Left forelimb (tissue), 1 donor: ENCODE measurements around the gene CDH10.

ENCODE experiments used
- DNase-seq: peaks from one replicate; pipeline ENCODE4 v3.0.0-alpha.2; 2018; ENCODE audit warnings: low spot score

The CDH10 gene

DNA sequence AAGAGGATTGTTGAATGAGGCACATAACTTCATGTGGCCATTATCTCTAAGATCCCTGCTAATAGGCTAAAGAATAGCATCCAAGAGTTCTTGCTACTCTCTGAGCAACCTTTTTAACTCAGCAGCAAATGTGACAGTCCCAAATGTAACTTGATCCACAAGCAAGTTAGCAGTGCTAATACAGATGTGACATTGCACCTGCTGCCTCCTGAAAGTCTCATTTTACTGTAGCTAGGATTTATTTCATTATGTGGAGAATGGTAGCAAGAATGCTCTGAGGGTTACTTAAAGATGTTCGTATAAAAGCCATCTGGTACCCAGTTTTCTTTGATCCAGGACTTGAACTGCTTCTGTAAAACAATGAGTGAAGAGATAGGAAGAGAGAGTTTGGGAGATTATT, 45.8 kb downstream of the CDH10 start:
- DNase-seq, result no peak

DNA sequence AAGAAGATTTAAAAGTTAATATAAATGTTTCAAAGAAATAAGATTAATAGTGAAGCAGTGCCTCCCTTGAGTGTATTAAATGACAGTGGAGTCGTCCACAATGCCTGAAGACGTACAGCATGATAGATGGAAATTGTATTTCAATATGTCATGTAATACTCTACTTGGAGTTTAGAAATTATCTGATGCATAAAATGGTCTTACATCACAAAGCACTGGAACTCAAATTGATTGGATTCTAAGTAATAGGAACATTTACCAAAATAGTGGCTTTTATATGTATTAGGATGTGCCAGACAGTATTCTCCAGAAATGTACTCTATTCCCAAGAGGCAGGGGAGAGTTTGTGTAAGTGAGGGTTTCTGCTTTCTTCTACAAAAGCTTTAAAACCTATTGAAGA, 49.4 kb downstream of the CDH10 start:
- no peak for DNase-seq

DNA sequence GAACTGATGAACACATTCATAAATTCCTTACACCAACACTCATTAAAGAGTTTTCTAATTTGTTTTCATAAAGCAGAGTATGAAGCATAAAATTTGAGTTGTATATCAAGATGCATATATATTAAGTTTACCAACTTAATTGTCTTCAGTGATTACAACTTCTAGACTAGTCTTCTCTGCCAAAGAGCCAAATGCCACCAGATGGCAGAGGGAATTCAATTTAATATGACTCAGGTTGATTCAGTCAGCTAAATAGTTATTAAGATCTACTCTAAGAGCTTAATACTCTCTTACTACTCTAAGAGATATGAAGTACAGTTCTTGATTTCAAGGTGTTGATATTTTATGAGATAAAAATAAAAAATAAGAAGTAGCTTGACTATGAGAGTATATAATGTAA, 53.4 kb downstream of the CDH10 start:
- DNase-seq, result no peak

DNA sequence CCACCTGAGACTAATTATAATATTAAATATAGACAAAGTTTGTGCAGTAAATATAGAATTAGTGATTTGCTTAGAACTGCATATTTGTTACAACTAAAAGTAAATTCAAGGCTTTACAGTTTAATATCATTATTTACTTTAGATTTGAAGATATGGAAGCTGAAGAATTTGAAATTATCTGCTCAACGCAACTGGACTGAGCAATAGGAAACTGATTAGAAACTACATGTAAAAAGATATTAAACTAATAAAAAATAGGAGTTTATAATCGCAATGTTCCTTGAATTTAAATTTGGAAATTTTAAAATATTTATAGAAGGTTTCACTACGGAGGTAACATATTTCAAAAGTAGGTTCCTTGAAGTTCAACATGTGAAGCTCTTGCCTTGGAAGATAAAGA, 55.2 kb downstream of the CDH10 start:
- no peak for DNase-seq

DNA sequence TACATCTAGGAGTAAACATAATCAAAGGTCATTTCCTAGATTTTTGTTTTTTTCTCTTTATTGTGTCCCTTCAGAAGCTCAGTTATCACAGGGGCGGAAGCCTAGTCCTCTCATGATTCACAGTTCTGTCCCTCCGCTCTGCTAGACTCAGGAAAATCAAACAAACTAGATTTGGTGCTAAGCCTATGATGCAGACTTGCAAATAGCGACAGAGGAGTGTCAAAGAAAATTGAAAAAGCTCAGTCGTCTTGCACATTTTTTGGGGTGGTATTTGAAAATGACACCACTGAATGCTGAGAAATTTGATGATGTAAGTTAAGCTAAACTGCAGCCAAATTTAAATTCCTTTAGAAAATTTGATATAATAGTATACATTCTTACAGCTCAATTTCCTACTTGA, 59.0 kb downstream of the CDH10 start:
- DNase-seq, result no peak

DNA sequence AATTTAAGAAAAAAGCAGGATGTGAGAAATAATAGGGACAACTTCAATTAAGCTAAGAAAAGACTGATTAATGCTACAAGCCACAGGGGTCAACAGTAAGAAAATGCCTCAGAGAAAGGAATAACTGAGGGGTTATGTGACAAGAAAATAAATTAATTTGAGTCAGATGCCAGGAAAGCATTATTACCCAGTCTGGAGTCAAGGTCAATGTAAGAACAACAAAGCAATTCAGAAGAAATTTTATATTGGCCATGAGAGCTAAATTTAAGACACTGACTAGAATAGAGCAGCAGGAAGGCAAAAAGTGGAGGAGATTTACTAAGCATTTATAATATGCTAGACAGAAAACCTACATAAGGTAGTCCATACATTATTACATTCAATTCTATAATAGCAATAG, 73.5 kb downstream of the CDH10 start:
- no peak for DNase-seq

DNA sequence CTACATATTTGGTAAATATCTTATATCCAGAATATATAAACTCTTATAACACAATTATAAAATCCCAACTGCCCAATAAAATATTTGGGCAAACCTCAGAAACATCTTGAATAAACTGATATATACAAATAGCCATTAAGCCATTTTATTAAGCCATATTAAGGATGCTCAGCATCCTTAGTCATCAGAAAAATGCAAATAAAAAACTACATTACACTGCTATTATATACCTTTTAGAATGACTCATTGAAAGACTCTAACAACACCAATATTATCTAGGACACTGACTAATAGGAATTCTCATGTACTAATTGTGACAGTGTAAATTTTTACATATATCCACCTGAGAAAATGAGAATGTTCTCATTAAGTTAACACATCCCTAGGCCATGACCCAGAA, 77.8 kb downstream of the CDH10 start:
- DNase-seq, result no peak

DNA sequence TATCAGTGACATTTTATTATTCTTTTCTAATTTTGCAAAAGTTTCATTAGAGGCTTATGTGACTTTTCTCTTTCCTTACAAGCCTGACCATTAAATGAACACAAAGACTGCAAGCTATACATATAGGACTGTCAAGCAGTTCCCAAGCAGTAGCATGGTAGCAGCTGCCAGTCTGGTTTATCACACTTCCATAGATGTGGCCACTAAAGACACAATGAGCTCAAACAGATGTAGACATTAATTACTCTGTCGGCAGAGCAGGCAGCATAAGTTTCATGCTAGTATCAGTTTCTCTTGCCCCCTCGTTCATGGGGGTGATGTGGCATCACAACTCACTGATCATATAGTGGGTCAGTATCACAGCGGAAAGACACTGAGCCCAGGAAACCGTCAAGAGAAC, 89.5 kb downstream of the CDH10 start:
- no peak for DNase-seq

DNA sequence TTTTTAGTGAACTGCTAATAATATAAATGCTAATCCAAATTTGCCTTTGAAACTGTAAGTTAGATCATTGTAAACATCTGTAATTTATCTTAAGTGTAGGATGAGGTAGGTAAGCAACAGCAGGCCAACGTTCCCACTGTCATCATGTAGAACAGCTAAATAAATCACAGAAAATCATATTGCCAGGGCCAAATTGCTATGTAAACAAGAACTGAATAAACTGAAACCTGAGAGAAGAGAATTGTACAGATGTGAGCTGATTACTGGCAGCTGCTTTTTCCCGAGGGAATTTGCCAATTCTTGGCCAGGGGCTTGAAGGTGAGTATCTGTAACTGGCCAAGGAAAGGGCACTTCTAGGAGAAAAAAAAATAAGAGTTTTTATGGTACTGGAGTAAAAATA, 97.6 kb downstream of the CDH10 start:
- no peak for DNase-seq

DNA sequence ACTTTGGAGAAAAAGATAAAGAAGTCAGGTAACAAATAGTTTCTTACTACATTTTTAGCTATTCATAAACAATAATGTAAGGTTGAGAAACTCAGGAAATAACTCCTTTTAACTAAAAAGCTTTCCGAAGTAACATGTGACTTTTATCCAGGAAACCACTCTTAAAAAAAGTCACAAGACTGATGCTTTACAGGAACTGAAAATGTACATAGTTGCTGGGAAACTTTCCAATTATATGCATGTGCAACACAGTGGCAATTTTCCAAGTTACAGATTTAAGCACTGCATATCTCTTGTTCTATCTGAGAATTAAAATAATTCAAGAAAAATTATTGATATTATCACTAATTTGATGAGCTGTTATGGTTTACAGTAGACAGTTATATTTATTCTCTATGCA, 105.2 kb downstream of the CDH10 start:
- no peak for DNase-seq

DNA sequence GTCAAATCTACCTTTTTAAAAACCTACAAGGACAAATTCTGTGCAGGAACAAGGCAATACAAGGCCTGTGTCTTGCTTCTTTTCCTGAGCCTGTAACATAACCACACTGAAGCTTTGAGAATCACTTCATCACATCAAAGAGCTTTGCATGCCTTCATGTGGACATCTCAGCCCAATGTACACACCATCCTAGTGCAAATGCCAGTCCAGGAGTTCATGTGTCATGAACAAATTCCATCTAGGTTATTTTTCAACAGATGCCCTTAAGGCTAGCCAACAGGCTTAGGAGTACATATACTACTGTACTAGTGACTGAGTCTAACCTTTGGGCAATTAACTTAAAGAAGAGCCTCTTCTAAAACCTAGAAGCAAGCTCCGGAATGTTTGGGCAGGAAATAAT, 106.4 kb downstream of the CDH10 start:
- DNase-seq, result no peak

DNA sequence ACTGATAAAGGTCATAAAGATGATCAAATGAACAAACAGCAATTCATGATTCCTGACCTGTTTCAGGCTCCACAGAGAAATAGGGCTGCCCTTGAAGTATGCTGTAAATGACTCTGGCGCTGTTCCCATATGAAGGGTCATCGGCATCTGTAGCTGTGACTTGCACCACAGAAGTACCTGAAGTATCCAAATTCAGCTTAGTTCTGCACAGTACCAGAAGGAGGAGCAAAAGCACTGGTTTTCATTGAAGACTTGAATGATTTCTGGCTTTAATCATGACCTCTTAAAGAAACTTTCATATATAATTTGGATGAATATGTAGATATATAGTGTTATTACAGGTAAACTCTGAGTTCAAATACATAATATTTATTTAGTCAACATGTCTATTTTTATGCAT, 109.1 kb downstream of the CDH10 start:
- DNase-seq, result no peak

DNA sequence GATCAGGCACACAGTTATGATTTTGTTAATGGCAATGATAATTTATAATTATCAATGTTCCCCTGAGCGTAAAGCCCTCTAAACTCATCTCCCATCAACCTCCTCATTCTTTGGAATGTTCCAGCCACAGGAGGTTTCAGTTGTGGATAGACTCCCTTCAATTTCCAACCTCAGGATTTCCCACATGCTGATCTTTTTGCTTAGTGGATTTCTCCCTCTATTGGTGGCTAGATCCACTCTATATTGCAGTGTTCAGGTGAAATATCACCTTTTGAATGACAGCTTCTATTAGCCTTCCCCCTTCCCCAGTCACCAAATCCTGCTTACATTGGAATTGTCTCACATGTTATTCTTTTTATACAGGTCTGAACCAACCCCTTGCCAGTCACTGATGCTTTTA, 113.9 kb downstream of the CDH10 start:
- no peak for DNase-seq

DNA sequence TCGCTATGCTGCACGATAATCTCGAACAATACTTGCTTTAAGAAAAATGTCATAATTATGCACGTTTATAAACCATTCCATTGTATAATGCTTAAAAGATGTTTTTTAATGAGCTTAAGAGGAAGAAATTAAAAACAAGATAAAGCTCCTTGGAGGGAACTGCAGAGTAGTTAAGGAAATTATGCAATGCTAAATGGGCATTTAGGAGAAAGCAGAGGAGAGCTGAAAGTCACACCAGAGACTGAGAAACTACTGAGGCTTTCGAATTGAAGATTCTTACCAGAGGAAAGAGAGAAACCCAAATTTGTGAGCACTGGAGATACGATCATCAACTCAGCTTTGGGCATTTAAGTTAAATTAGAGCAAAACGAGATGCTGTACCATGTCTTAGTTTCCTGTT, 119.4 kb downstream of the CDH10 start:
- no peak for DNase-seq

DNA sequence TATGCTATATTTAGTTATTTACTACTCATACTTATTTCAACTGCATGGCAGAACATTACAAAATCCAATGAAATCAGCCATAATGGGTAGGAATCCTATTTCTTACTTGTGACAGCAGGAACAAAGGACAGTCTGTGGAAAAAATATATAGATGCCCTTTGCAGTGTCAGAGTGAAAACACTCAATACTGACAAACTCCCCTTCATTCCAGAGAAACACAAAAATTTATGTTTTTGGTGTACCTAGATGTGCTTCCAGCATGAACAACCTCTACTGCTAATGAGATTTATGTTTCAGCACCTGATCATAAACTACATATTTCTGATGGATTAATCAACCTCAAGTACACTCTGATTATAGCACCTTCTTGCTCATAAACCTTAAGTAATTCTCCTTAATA, 132.4 kb downstream of the CDH10 start:
- no peak for DNase-seq

DNA sequence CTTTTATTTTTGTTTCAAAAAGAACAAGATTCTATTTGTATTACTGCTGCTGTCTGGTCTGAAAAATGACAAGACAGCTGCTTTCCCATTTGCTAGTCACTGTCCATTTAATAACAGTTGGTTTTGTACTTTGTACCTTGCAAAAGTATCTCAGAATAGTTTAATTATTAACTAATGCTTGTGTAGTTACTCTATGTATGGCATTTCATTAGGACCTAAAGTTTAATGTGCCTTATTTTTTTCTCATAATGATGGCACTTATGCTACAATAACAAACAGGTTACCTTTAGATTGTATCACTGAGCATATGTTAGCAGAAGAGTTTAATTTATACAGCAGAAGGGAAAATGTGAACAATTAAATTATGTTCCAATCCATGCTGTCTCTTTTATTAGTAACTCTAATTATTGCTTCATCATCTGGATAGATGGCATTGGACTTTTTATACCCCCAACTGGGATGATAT, 134.2 kb downstream of the CDH10 start:
- DNase-seq, result no peak

DNA sequence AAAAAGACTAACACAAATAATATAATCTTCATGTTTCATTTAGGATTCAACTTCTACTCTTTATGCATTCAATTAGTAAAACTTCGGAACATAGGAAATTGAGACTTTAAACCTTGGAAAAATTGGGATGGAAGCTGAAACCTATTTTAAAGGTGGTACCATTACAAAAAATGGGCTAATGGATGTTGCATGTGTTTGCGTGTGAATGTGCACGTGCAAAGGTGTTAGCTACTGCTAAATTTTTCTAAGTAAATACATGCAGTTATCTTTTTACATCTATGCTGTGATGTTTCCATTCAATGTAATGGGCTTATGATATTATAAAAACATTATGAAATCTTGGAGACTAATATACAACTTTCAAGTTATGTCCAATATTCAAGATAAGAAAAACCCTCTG, 134.8 kb downstream of the CDH10 start:
- no peak for DNase-seq

DNA sequence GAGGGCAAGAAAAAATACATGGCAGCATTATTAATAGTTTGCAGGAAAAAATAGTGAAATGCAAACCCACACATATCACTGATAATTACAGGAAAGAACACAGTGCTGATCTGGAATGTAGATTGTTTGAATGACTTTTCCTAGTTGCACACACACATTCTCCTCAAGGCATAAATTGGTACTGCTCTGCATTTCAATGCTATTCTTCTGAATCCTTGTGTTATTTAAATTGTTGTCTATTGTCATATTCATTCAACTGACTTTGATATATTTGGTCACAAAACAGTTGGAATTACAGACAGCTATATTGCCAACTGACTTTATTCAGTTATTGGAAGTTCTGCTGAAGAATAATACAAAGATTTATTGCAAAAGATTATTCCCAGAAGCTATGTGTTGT, 139.5 kb downstream of the CDH10 start:
- no peak for DNase-seq

DNA sequence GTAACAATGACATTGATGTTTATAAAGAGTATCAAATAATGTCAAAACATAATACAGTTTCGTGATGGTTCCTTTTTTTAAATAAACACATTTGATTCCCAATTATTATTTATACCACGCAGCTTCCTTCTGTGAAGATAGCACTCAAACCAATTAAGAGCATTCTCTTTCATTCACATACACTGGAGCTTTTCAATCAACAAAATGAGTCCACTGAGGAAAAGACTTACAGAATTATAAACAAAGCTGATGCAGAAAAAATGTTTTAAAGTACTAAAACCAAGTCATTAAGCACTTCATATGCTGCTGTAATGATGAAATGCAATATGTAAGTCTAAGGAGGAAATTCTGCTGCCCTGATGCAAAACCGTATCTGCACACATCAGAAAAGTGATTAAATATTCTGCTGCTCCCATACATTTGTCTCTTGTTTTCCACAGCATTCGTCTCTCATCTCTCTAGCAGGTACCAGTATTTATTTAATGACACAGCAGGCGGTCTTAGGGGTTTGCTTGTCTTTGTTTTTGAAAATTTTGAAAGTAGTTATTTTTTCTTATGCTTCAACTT, 147.1 kb downstream of the CDH10 start:
- DNase-seq, result no peak

DNA sequence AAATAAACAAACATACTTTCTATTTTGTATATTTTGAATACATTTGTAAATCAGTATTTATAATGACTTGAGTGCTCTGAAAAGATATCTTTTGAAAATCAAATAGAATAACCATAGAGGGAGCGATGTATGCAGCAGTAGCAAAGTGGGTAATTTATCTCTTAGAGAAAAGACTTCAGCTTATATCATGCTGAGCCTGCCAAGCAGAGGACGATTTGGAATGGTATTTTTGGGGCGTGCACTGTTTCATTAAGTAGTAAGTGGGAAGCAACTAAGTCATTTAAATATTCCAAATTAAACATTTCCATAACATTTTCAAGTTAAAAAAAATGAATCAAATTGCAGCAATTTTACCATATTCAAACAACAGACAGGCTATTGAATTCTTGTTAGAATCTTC, 147.6 kb downstream of the CDH10 start:
- no peak for DNase-seq

DNA sequence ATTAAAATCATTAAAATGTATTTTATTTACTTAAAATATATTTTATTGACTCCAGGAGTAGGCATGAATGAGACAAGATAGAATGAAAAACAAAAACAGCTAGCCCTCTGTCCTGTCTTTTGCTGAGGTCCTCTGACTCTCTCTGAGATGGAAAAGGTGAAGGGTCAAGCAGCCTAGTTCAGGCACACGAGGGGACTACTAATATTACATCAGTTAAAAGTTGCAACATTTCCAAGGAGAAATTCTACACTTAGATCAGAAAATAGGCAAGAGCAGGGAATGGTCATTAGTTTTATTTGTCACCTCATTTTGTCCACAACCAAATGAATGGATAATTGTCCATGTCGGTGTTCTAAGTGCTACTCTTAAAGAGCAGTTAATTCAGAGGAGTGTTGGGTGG, 148.5 kb downstream of the CDH10 start:
- DNase-seq, result no peak

DNA sequence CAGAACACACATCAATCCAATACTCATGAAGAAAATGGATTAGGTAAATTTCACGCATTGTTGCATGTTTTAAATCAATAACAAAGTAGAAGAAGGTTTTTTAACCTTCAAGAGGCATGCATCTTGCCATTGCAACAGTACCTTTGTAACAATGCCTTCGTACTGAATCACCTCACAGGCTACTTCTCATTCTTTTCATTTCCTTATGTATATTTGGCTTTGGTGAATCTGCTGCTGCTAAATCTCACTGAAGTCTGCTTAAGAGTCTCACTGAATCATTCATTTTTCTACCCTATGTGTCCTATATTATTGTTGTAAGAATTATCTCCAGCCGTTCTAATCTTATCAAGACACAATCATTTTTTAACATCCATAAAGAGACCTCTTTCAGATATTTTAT, 152.5 kb downstream of the CDH10 start:
- no peak for DNase-seq

DNA sequence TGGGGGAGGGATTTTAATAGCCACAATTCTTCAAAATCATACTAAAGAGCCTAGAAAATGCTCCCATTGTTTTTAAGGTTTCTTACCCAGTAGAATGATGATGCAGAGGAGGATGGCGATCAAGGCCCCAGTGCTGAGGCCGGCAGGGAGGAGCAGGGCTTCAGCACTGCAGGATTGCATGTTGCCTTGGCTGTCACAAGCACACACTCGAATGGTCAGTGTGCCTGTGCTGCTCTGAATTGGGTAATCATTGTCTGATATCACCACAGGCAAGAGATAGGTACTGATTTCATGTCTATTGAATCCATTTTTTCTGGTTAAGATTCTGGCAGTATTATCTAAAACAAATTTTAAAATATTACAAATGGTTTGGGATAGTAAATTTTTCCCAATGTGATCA, 153.3 kb downstream of the CDH10 start:
- no peak for DNase-seq

DNA sequence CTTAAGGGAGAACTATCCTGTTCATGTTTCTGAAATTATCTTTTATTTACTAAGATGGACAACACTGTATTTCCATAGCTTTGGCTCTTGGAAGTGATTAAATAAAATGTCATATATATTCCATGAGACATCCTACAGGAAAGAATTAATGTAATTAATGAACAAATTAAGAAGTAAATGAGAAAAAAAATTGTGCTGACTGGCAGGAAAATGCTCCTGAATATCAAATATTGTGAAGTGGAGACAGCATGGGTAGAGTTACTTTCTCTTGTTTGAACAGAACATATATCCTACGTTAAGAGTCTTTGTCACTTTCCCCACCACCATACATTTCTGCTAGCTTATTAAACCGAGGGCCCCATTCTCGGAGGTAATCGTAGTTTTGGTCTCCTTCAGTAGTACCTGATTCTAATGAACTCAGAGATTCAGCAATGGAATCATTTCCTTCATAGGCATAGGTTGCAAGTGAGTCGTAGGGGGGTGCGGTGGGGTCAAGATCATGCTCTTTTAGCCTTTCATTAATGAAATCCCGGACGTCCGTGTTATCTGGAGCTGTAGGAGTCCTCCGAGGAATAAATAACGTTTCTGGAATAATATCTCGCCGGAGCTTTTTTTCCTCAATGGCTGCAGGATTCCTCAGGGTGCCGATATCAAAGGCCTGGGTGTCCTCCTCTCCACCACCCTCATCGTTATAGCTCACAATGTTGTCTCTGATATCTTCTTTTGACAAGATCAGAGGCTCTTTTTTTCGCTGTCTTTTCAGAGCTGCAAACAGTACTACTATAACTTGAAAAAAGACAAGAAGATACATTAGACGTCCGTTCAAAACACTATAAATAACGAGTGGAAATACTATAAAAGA, 157.2 kb downstream of the CDH10 start:
- DNase-seq, result no peak
